SKM-1 treated with dmso at 0.1 percent for 144 hours (cell line): Measurements from ENCODE around the gene EEF1E1.

ENCODE experiments used
- DNase-seq: peaks from one replicate; lab custom pipeline; 2025; ENCODE audit not compliant: unreplicated experiment; lab: John Stamatoyannopoulos, UW

EEF1E1 gene

GRCh38 chr6:8088886-8089285 lies 13.5 kb downstream of the EEF1E1 start:
- no peak for DNase-seq

GRCh38 chr6:8087870-8088754 lies 14.2 kb downstream of the EEF1E1 start:
- no peak for DNase-seq

GRCh38 chr6:8086755-8087306 lies 15.5 kb downstream of the EEF1E1 start:
- no peak for DNase-seq

GRCh38 chr6:8085053-8085511 lies 17.3 kb downstream of the EEF1E1 start:
- peak; percentile 10 for DNase-seq

- DNase-seq = no peak
These were observed 17.8 kb downstream of the EEF1E1 start for GRCh38 chr6:8084586-8084985.

GRCh38 chr6:8082954-8083858 lies 19.1 kb downstream of the EEF1E1 start:
- no peak for DNase-seq

GRCh38 chr6:8082572-8082953 lies 19.8 kb downstream of the EEF1E1 start:
- DNase-seq = no peak

- peak; percentile 76 for DNase-seq
These were observed 21.8 kb downstream of the EEF1E1 start for GRCh38 chr6:8080362-8081151.

- no peak for DNase-seq
These were observed 23.2 kb downstream of the EEF1E1 start for GRCh38 chr6:8079126-8079525.

- no peak for DNase-seq
These were observed 24.4 kb downstream of the EEF1E1 start for GRCh38 chr6:8077991-8078390.

GRCh38 chr6:8075704-8076103 lies 26.6 kb downstream of the EEF1E1 start:
- DNase-seq = no peak

GRCh38 chr6:8075185-8075584 lies 27.2 kb downstream of the EEF1E1 start:
- peak; percentile 47 for DNase-seq

- DNase-seq = no peak
These were observed 28.1 kb downstream of the EEF1E1 start for GRCh38 chr6:8074213-8074612.

- no peak for DNase-seq
These were observed 28.6 kb downstream of the EEF1E1 start for GRCh38 chr6:8073758-8074157.

- DNase-seq = no peak
These were observed 31.6 kb downstream of the EEF1E1 start for GRCh38 chr6:8070718-8071117.

GRCh38 chr6:8069631-8070284 lies 32.6 kb downstream of the EEF1E1 start:
- DNase-seq = no peak

GRCh38 chr6:8069151-8069550 lies 33.2 kb downstream of the EEF1E1 start:
- DNase-seq = no peak

- no peak for DNase-seq
These were observed 36.2 kb downstream of the EEF1E1 start for GRCh38 chr6:8066108-8066507.

- DNase-seq = no peak
These were observed 36.8 kb downstream of the EEF1E1 start for GRCh38 chr6:8065519-8065911.
